OCI-LY1 (cell line): ENCODE results near the gene MFAP4.

Experiments used
- H2AFZ ChIP-seq: fragments of 200-600 bp; sonication (generic), shearing (Covaris generic); 2 replicates; pipeline ENCODE4 v1.6.0; 2014; ENCODE audit warnings: antibody characterized with exemption, mild to moderate bottlenecking, low read length
- H3F3A ChIP-seq: fragments of 200-600 bp; sonication (generic), shearing (Covaris generic); 2 replicates; pipeline ENCODE4 v1.6.0; 2014; ENCODE audit warnings: mild to moderate bottlenecking, antibody characterized with exemption, low read length, moderate library complexity; ENCODE audit not compliant: insufficient read depth
- H3K27ac ChIP-seq: fragments of 200-600 bp; sonication (generic); 2 replicates; pipeline ENCODE4 v1.5.1; 2014; ENCODE audit warnings: low read length, mixed run types, mild to moderate bottlenecking, low read depth; ENCODE audit not compliant: poor library complexity, severe bottlenecking
- H3K27me3 ChIP-seq: fragments of 200-600 bp; sonication (generic); 2 replicates; pipeline ENCODE4 v1.6.0; 2014; ENCODE audit warnings: antibody characterized with exemption, mild to moderate bottlenecking, low read length, moderate library complexity; ENCODE audit not compliant: insufficient read depth
- H3K36me3 ChIP-seq: fragments of 200-600 bp; sonication (generic); 2 replicates; pipeline ENCODE4 v1.6.1; 2014; ENCODE audit warnings: mild to moderate bottlenecking, antibody characterized with exemption, low read length, moderate library complexity, mixed read lengths; ENCODE audit not compliant: insufficient read depth
- H3K4me1 ChIP-seq: fragments of 200-600 bp; sonication (generic); 2 replicates; pipeline ENCODE4 v1.5.1; 2014; ENCODE audit warnings: mild to moderate bottlenecking, low read length, moderate library complexity; ENCODE audit not compliant: insufficient read depth, severe bottlenecking
- H3K4me2 ChIP-seq: fragments of 200-600 bp; sonication (generic), shearing (Covaris generic); 2 replicates; pipeline ENCODE4 v1.6.1; 2014; ENCODE audit warnings: low read length
- H3K4me3 ChIP-seq: fragments of 200-600 bp; sonication (generic); 2 replicates; pipeline ENCODE4 v1.5.1; 2014; ENCODE audit warnings: low read length, low read depth, mild to moderate bottlenecking, mixed read lengths; ENCODE audit not compliant: poor library complexity, severe bottlenecking
- H3K79me2 ChIP-seq: fragments of 200-600 bp; shearing (Covaris generic); 2 replicates; pipeline ENCODE4 v1.6.1; 2016; ENCODE audit warnings: mixed run types, low read length, mixed read lengths; ENCODE audit not compliant: insufficient read depth
- H3K9ac ChIP-seq: fragments of 200-600 bp; sonication (generic), shearing (Covaris generic); 2 replicates; pipeline ENCODE4 v1.6.1; 2014; ENCODE audit warnings: mild to moderate bottlenecking, low read length, mixed read lengths
- H3K9me2 ChIP-seq: fragments of 200-600 bp; sonication (generic), shearing (Covaris generic); 2 replicates; pipeline ENCODE4 v1.6.1; 2014; ENCODE audit warnings: low read depth, mild to moderate bottlenecking, low read length, mixed read lengths
- H3K9me3 ChIP-seq: fragments of 200-600 bp; shearing (Covaris generic); 2 replicates; pipeline ENCODE4 v1.6.1; 2014; ENCODE audit warnings: low read length, mixed read lengths
- H4K20me1 ChIP-seq: fragments of 200-600 bp; sonication (generic), shearing (Covaris generic); 2 replicates; pipeline ENCODE4 v1.6.0; 2016; ENCODE audit warnings: mild to moderate bottlenecking, low read length; ENCODE audit not compliant: insufficient read depth
- CTCF ChIP-seq: fragments of 200-600 bp; sonication (generic), shearing (Covaris generic); IDR thresholded peaks from 2 replicates; pipeline ENCODE4 v1.5.1; 2017; ENCODE audit warnings: mild to moderate bottlenecking, antibody characterized with exemption, low read length, moderate library complexity, mixed read lengths
- EZH2 ChIP-seq: fragments of 200-600 bp; sonication (generic), shearing (Covaris generic); IDR thresholded peaks from 2 replicates; pipeline ENCODE4 v1.8.0; 2017; ENCODE audit warnings: borderline replicate concordance, mixed run types, mild to moderate bottlenecking, antibody characterized with exemption, low read length, moderate library complexity, mixed read lengths

MFAP4 gene

GRCh38 chr17:19372011-19372370, 15.0 kb downstream of the MFAP4 start:
- H3K4me3 ChIP-seq: no peak overlapping the region
- H3K9me2 ChIP-seq: no peaks in the 10 kb centered on the region
- H3K4me1 ChIP-seq: peaks cover 3% of the 10 kb centered on the region
- no peaks in the 10 kb centered on the region for H3K79me2 ChIP-seq
- no peaks in the 10 kb centered on the region for H3F3A ChIP-seq
- H3K27ac ChIP-seq: no peak overlapping the region
- no peaks in the 10 kb centered on the region for H3K9me3 ChIP-seq
- H4K20me1 ChIP-seq: no peaks in the 10 kb centered on the region
- H3K36me3 ChIP-seq: no peaks in the 10 kb centered on the region
- no peaks in the 10 kb centered on the region for H3K27me3 ChIP-seq
- no peak overlapping the region for H3K4me2 ChIP-seq
- H2AFZ ChIP-seq: no peak overlapping the region
- TF ChIP-seq CTCF: no peak
- TF ChIP-seq EZH2: no peak
- no peak overlapping the region for H3K9ac ChIP-seq

DNA sequence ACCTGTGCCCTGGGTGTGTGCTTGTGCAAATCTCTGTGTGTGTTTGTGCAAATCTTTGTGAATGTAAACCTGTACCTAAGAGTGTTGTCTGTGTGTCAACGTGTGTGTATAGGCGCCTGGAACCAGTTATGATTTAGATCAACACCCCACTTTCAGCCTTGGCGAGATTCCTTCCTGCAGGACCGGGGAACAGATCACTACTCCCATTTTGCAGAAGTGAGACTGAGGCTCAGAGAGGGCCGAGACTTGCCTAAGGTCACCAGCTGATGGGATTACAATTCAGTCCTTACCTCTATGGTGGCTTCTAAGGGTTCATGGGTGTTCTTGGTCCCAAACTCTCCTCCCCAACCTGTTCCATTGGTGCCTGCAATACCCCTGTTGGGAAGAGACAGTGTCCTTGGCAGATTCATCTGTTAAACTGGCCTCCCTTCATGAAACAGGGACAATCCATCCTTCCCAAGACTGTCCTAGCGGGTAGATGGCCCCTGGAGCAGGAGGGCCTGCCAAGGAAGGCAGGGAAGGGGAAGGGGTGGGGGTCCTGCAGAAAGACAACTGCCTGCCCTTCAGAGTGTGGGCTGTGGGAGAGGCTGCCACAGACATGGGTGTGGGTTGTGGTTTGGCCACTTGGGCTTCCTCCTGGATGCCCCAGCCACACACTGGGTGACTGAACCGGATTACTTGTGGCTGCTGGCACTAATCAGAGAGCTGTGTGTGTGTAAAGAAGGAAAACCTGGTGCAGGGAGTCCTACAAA, 15.6 kb downstream of the MFAP4 start:
- Histone ChIP-seq H3K4me2 (no peak overlapping the region), H3F3A (no peaks in the 10 kb centered on the region), H3K9me3 (no peaks in the 10 kb centered on the region), H2AFZ (no peak overlapping the region), H3K79me2 (no peaks in the 10 kb centered on the region), H3K4me3 (no peak overlapping the region), H3K9ac (no peak overlapping the region), H3K27ac (no peak overlapping the region), H4K20me1 (no peaks in the 10 kb centered on the region), H3K36me3 (no peaks in the 10 kb centered on the region), H3K4me1 (no peaks in the 10 kb centered on the region), H3K27me3 (no peaks in the 10 kb centered on the region), H3K9me2 (no peaks in the 10 kb centered on the region)
- no peak for TF ChIP-seq CTCF
- no peak for TF ChIP-seq EZH2

DNA sequence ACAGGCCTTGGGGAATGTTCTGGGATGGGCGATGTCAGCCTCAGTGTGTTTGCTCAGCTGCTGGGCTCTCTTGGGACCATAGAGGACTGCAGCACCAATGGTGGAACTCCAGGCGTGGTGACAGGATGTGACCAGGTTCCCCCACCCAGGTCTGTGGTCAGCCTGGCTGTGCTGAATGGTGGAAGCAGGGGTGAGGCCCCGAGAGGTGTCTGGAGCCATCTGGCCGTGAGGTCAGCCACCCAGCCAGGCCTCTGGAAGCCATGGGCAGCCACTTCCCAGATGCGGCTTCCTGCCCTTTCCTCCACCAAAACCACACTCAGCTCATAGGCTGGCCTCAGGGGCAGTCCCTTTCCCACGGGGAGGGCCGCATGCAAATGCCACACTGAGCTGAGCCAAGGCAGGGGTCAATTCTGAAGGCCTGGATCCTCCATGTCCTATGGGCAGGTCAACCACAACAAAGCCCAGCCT, 16.5 kb downstream of the MFAP4 start:
- no peak overlapping the region for H3K9ac ChIP-seq
- no peaks in the 10 kb centered on the region for H3K9me2 ChIP-seq
- H4K20me1 ChIP-seq: no peaks in the 10 kb centered on the region
- no peak overlapping the region for H3K4me3 ChIP-seq
- no peaks in the 10 kb centered on the region for H3K36me3 ChIP-seq
- no peaks in the 10 kb centered on the region for H3K9me3 ChIP-seq
- H2AFZ ChIP-seq: no peak overlapping the region
- H3K4me2 ChIP-seq: no peak overlapping the region
- no peaks in the 10 kb centered on the region for H3K79me2 ChIP-seq
- no peaks in the 10 kb centered on the region for H3K4me1 ChIP-seq
- no peaks in the 10 kb centered on the region for H3K27me3 ChIP-seq
- H3F3A ChIP-seq: no peaks in the 10 kb centered on the region
- H3K27ac ChIP-seq: no peak overlapping the region
- TF ChIP-seq EZH2 (no peak), CTCF (no peak)
